ENCODE results near the gene ANXA7.
A peak's percentile ranks its signal among the peaks of the same experiment; 100 is the strongest.
"Not testable (repeated sequence)": the region's sequence is repeated elsewhere in the genome, so short reads cannot be mapped to it uniquely, and the experiment has no call there.

The ANXA7 gene

GRCh38 chr10:73407495-73407894 is 6.4 kb downstream of the ANXA7 start:
- DNase-seq, result no peak

- no peak for DNase-seq
Observed at GRCh38 chr10:73406846-73407245, 7.0 kb downstream of the ANXA7 start.

- no peak for DNase-seq
Observed at GRCh38 chr10:73405556-73405955, 8.3 kb downstream of the ANXA7 start.

GRCh38 chr10:73404690-73405089 is 9.2 kb downstream of the ANXA7 start:
- DNase-seq, result no peak

- no peak for DNase-seq
Observed at GRCh38 chr10:73401636-73402035, 12.2 kb downstream of the ANXA7 start.

GRCh38 chr10:73399063-73399462 is 14.8 kb downstream of the ANXA7 start:
- no peak for DNase-seq

GRCh38 chr10:73398024-73398423 is 15.8 kb downstream of the ANXA7 start:
- no peak for DNase-seq

GRCh38 chr10:73394325-73394724 is 19.5 kb downstream of the ANXA7 start:
- DNase-seq, result not testable (repeated sequence)

GRCh38 chr10:73388228-73388627 is 25.6 kb downstream of the ANXA7 start:
- no peak for DNase-seq

- DNase-seq, result no peak
Observed at GRCh38 chr10:73386583-73386982, 27.3 kb downstream of the ANXA7 start.

GRCh38 chr10:73379064-73379748 is 34.7 kb downstream of the ANXA7 start:
- no peak for DNase-seq

- DNase-seq, result no peak
Observed at GRCh38 chr10:73376679-73377078, 37.2 kb downstream of the ANXA7 start.

GRCh38 chr10:73368238-73368637 is 45.6 kb downstream of the ANXA7 start:
- DNase-seq, result no peak

- DNase-seq, result no peak
Observed at GRCh38 chr10:73366381-73367298, 47.2 kb downstream of the ANXA7 start.

GRCh38 chr10:73364964-73365363 is 48.9 kb downstream of the ANXA7 start:
- no peak for DNase-seq

- DNase-seq, result no peak
Observed at GRCh38 chr10:73359492-73359891, 54.4 kb downstream of the ANXA7 start.

- peak; percentile 92 for DNase-seq
Observed at GRCh38 chr10:73358331-73359279, 55.3 kb downstream of the ANXA7 start, which contains the start of gene CFAP70. Gene CFAP70, minus strand, starts transcription at chr10:73358864. Its CDS starts 4,068 bp downstream, at chr10:73354796.

- no peak for DNase-seq
Observed at GRCh38 chr10:73357821-73358220, 56.0 kb downstream of the ANXA7 start.

- DNase-seq, result no peak
Observed at GRCh38 chr10:73357166-73357565, 56.7 kb downstream of the ANXA7 start.

GRCh38 chr10:73344269-73344668 is 69.6 kb downstream of the ANXA7 start:
- DNase-seq, result no peak

- DNase-seq, result no peak
Observed at GRCh38 chr10:73340121-73340520, 73.7 kb downstream of the ANXA7 start.

GRCh38 chr10:73339436-73339835 is 74.4 kb downstream of the ANXA7 start:
- DNase-seq, result no peak
